Gastrocnemius medialis (tissue), 4 donors: ENCODE results near the gene COL11A2. TPM values are rescaled to one million over a fixed set of nuclear protein-coding genes. Genes with fewer than 3 reads are reported as not detected.

Source experiments
- ATAC-seq, 2 donors: fragments of 150-250 bp; one replicate each; pipeline ENCODE4 v1.9.1; 2016
- DNase-seq, 2 donors: peaks; one replicate each; pipeline ENCODE4 v3.0.0-alpha.2; 2019
- H3K27ac ChIP-seq, 4 donors: fragments of 200-600 bp; sonication (generic); 1 replicate in 1 of 4; 2 replicates in 3 of 4; pipeline ENCODE4 v1.5.1; 2016 to 2018; ENCODE audit warnings: mild to moderate bottlenecking in 2 of 4, moderate library complexity in 1 of 4
- H3K27me3 ChIP-seq, 3 donors: fragments of 200-600 bp; sonication (generic) in 2 of 3; 1 replicate in 1 of 3; 2 replicates in 2 of 3; pipeline versions ENCODE4 v1.5.1 to v1.6.0; 2016 to 2019; ENCODE audit warnings: mild to moderate bottlenecking in 1 of 3, moderate library complexity in 1 of 3
- H3K36me3 ChIP-seq, 2 donors: fragments of 200-600 bp; sonication (generic) in 1 of 2; one replicate each; pipeline ENCODE4 v1.5.1; 2017 to 2018
- H3K4me1 ChIP-seq, 2 donors: fragments of 200-600 bp; sonication (generic) in 1 of 2; one replicate each; pipeline ENCODE4 v1.5.1; 2016 to 2017; ENCODE audit warnings: mild to moderate bottlenecking in 2 of 2
- H3K4me3 ChIP-seq, 4 donors: fragments of 200-600 bp; sonication (generic) in 3 of 4; 1 replicate in 1 of 4; 2 replicates in 3 of 4; pipeline ENCODE4 v1.5.1; 2016 to 2019; ENCODE audit warnings: mild to moderate bottlenecking in 2 of 4
- H3K9me3 ChIP-seq, 3 donors: fragments of 200-600 bp; sonication (generic) in 2 of 3; 1 replicate in 1 of 3; 2 replicates in 2 of 3; pipeline ENCODE4 v1.5.1; 2016 to 2019
- POLR2A ChIP-seq, 2 donors: fragments of 450-650 bp; IDR thresholded peaks; one replicate each; pipeline ENCODE4 v1.6.1; 2017; ENCODE audit warnings: antibody characterized with exemption in 2 of 2, mild to moderate bottlenecking in 2 of 2, moderate library complexity in 2 of 2
- in situ Hi-C, 4 donors: fragments of 200-750 bp; cut with MboI; loops; one replicate each; pipeline versions ENCODE4 v1.15.0 to v1.8.0; 2017; ENCODE audit warnings: low sequenced_read_pairs in 4 of 4
- intact Hi-C: fragments of 100-400 bp; cut with DNase I; formaldehyde crosslinking; loops from one replicate; pipeline ENCODE4 v1.15.1; 2023; ENCODE audit warnings: low total_unique reads
- total RNA-seq, 4 donors: library from RNA; depleted of rRNA; stranded (reverse); fragments of >200 nt; gene quantifications; one replicate each; pipeline versions ENCODE4 v1.1.0 to v1.2.3, GENCODE V29; 2016
- TF ChIP-seq, protein P1 (sequence below), 5 experiments: fragments of 450-650 bp in 3 of 5; fragments of 200-600 bp in 2 of 5; sonication (generic) in 2 of 5; IDR thresholded peaks in 4 of 5; conservative IDR thresholded peaks in 1 of 5; 1 replicate in 4 of 5; 2 replicates in 1 of 5; pipeline ENCODE4 v1.5.1; 2016 to 2019; ENCODE audit warnings: antibody characterized with exemption in 5 of 5, mild to moderate bottlenecking in 3 of 5, moderate library complexity in 3 of 5

Gene COL11A2
- total RNA-seq, 4 donors from 2014 or later: 0.31 to 0.92 (median 0.47) TPM

DNA sequence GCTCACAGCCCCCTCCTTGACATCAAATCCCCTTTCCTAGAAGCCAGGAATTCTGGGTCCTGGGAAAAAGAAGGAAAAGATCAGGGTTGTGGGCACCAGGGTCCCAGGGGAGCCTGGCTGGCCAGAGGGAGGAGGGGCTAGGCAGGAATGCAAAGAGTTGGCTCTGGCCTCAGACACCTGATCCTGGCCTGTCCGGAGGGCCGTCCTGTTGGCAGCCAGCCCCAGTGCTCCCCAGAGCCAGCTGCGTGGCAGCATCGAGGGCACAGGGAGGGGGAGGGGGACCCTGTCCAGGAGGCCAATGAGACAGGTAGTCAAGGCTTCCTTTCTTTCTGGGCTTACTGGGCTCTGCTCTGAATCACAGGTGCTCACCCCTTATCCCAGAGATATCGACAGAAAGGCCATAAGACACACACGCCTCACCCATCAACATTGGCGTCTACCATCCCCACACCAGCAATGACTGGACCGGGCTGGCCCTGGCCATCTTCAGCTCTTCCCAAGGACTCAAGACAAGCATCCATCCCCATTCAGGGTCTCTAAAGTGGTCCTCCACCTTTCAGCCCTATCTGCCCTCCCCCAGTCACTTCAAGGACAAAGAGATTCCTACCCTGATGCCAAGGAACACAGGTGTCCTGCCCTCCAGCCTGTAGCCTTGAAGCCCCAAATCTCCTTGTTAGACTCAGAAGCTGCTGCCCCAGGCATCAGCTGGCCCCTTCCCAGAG lies 723 bp downstream of the COL11A2 start:
- H3K9me3 ChIP-seq: no peaks in the 10 kb centered on the region
- H3K36me3 ChIP-seq: peaks cover 0 to 22% of the 10 kb centered on the region in 2 donors
- H3K27me3 ChIP-seq: no peaks in the 10 kb centered on the region
- peaks cover 17 to 20% of the 10 kb centered on the region in 2 donors for H3K4me1 ChIP-seq
- ATAC-seq (no peak), DNase-seq (no peak)
- H3K27ac ChIP-seq: peak overlapping the region in 1 of 4 donors; percentile 33
- in situ Hi-C loops: loop anchor here in 1 of 4 donors (10.0 kb wide), 1 partner anchor 53 kb away; no protein-coding TSS in a partner anchor
- intact Hi-C loops: no loop called here
- no peak overlapping the region for H3K4me3 ChIP-seq
- TF ChIP-seq, protein P1, sequence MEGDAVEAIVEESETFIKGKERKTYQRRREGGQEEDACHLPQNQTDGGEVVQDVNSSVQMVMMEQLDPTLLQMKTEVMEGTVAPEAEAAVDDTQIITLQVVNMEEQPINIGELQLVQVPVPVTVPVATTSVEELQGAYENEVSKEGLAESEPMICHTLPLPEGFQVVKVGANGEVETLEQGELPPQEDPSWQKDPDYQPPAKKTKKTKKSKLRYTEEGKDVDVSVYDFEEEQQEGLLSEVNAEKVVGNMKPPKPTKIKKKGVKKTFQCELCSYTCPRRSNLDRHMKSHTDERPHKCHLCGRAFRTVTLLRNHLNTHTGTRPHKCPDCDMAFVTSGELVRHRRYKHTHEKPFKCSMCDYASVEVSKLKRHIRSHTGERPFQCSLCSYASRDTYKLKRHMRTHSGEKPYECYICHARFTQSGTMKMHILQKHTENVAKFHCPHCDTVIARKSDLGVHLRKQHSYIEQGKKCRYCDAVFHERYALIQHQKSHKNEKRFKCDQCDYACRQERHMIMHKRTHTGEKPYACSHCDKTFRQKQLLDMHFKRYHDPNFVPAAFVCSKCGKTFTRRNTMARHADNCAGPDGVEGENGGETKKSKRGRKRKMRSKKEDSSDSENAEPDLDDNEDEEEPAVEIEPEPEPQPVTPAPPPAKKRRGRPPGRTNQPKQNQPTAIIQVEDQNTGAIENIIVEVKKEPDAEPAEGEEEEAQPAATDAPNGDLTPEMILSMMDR (IDR thresholded peaks at IDR 0.05 in 4 of 5, conservative IDR thresholded peaks at IDR 0.05 in 1 of 5): no peak
- no peak for TF ChIP-seq POLR2A (IDR thresholded peaks at IDR 0.05)

DNA sequence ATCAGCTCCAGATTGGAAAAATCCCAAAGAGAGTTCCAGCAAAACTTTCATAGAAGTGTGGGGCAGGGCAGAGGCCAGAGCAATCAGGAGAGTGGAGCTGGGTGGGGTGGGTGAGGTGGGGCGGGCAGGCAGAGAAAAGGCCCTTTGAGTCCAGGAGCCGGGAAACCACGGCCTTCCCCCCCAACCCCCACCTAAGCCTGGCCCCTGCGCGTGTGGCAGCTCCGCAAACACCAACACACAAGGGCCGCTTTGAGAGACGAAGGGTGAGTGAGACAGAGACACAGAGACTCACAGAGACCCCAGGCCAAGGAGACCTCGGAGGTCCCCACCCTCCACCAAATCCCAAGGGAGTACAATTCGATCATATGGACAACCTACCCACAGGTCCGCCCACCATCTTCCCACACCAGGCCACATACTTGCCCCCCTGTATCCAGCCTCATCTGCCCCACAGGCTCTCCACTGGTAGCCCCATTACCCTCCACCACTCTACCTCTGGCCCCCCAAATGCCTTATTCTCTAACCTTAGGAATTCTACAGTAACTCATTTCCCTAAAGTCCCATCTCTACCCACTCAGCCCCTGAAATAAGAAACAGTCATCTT lies 1.7 kb downstream of the COL11A2 start:
- H3K4me1 ChIP-seq: peaks cover 17 to 20% of the 10 kb centered on the region in 2 donors
- H3K4me3 ChIP-seq: no peak overlapping the region
- H3K27me3 ChIP-seq: no peaks in the 10 kb centered on the region
- DNase-seq (no peak), ATAC-seq (no peak)
- H3K9me3 ChIP-seq: no peaks in the 10 kb centered on the region
- in situ Hi-C loops: loop anchor here in 1 of 4 donors (10.0 kb wide), 1 partner anchor 54 kb away; no protein-coding TSS in a partner anchor
- TF ChIP-seq POLR2A (IDR thresholded peaks at IDR 0.05): no peak
- intact Hi-C loops: no loop called here
- peaks cover 0 to 12% of the 10 kb centered on the region in 2 donors for H3K36me3 ChIP-seq
- H3K27ac ChIP-seq: no peak overlapping the region

DNA sequence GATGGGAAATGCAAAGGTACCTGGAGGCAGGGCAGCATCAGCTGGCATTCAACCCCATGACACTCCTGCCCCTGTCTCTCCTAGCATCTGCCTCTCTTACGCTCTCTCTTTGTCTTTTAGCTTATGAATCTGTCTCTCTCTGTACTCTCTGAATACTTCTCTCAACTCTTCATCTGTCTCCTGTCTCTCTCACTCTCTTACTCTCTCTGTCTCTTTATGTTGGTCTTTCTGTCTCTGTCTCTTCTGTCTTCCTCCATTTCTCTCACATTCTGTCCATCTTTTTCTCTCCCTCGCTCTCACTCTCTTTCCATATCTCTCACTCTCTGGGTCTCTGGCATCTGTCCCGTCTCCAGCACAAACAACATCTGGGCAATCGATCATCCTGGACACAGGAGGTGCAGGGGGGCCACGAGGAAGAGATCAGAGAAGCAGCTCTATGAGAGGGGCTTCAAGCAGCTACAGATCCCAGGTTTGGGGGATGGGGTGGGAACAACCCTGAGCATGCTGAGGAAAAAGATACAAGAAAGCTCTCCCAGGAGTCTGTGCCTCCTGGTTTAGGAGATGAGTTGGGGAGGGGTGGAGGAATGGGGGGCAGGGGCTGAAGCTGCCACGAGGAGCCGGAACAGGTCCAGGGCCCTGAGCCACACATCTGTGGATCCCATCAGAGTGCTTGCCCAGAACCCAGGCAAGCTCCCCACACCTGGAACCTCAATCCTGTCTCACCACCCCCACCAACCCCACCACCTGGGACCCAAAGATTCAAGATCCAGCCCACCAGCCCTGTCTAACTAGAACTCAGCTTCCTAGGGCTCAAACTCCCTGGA lies 2.4 kb downstream of the COL11A2 start:
- ATAC-seq: no peak
- Histone ChIP-seq H3K27ac (no peak overlapping the region), H3K27me3 (no peaks in the 10 kb centered on the region), H3K4me3 (no peak overlapping the region), H3K36me3 (peaks cover 0 to 5% of the 10 kb centered on the region in 2 donors), H3K4me1 (peaks cover 17 to 20% of the 10 kb centered on the region in 2 donors), H3K9me3 (no peaks in the 10 kb centered on the region)
- in situ Hi-C loops (loop anchor here in 1 of 4 donors (10.0 kb wide), 1 partner anchor 55 kb away; no protein-coding TSS in a partner anchor), intact Hi-C loops (no loop called here)
- no peak for DNase-seq
- no peak for TF ChIP-seq POLR2A (IDR thresholded peaks at IDR 0.05)
- TF ChIP-seq, protein P1 (IDR thresholded peaks at IDR 0.05 in 4 of 5, conservative IDR thresholded peaks at IDR 0.05 in 1 of 5): no peak

DNA sequence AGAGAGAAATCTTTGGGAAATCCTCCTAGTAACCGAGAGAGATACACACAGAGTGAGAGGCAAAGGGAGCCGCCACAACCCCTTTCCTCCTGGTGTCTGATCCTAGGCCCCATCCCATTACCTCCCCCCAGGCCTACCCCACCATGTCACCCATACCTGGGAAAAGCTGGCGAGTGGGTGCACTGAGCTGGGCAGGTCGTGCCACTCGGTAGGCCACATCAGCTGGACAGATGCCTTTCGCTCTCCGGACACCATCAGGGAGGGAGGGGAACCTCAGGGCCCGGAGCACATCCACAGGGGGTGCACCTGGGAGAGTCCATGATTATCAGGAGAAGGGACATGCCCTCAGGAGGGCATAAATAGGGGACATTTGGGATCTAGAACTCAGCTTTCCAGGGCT lies 3.1 kb downstream of the COL11A2 start:
- H3K27me3 ChIP-seq: no peaks in the 10 kb centered on the region
- TF ChIP-seq, protein P1 (IDR thresholded peaks at IDR 0.05 in 4 of 5, conservative IDR thresholded peaks at IDR 0.05 in 1 of 5): no peak
- TF ChIP-seq POLR2A (IDR thresholded peaks at IDR 0.05): no peak
- no peaks in the 10 kb centered on the region for H3K9me3 ChIP-seq
- peaks cover 17 to 20% of the 10 kb centered on the region in 2 donors for H3K4me1 ChIP-seq
- DNase-seq: no peak
- no peak for ATAC-seq
- in situ Hi-C loops (no loop called here), intact Hi-C loops (no loop called here)
- H3K4me3 ChIP-seq: no peak overlapping the region
- no peaks in the 10 kb centered on the region for H3K36me3 ChIP-seq
- no peak overlapping the region for H3K27ac ChIP-seq
